Testis (tissue), 3 donors: Measurements from ENCODE around the gene OLA1. TPM values are rescaled to one million over a fixed set of nuclear protein-coding genes. Genes with fewer than 3 reads are reported as not detected.

Experiments used
- DNase-seq: peaks from one replicate; pipeline ENCODE4 v3.0.0-alpha.2; 2019
- H3K27ac ChIP-seq, 2 donors: fragments of 200-600 bp; sonication (generic); one replicate each; pipeline ENCODE4 v1.5.1; 2019
- H3K27me3 ChIP-seq: fragments of 200-600 bp; sonication (generic); one replicate; pipeline ENCODE4 v1.5.1; 2019
- H3K36me3 ChIP-seq: fragments of 200-600 bp; sonication (generic); one replicate; pipeline ENCODE4 v1.5.1; 2017; ENCODE audit warnings: low read depth; ENCODE audit errors: missing control alignments
- H3K4me1 ChIP-seq: fragments of 200-600 bp; sonication (generic); one replicate; pipeline ENCODE4 v1.5.1; 2019
- H3K4me3 ChIP-seq, 2 donors: fragments of 200-600 bp; sonication (generic); one replicate each; pipeline ENCODE4 v1.5.1; 2017 to 2019
- H3K9me3 ChIP-seq: fragments of 200-600 bp; sonication (generic); one replicate; pipeline ENCODE4 v1.5.1; 2017
- CTCF ChIP-seq, 3 experiments: fragments of 450-650 bp in 2 of 3; fragments of 200-600 bp in 1 of 3; sonication (generic) in 1 of 3; IDR thresholded peaks; one replicate each; pipeline ENCODE4 v1.5.1; 2016 to 2019; ENCODE audit warnings: antibody characterized with exemption in 3 of 3, mild to moderate bottlenecking in 2 of 3, moderate library complexity in 1 of 3
- POLR2A ChIP-seq: fragments of 450-650 bp; IDR thresholded peaks from one replicate; pipeline ENCODE4 v1.6.1; 2017; ENCODE audit warnings: antibody characterized with exemption, mild to moderate bottlenecking, moderate library complexity
- WGBS, 2 donors: methylation state at CpG; one replicate each; pipeline ENCODE4 v1.1.5; 2018; 5-methylcytosine and 5-hydroxymethylcytosine counted together
- intact Hi-C: fragments of 100-400 bp; cut with DNase I; formaldehyde crosslinking; loops from one replicate; pipeline ENCODE4 v1.15.1; 2023; ENCODE audit warnings: low total_unique reads
- polyA plus RNA-seq: library from polyadenylated mRNA; stranded (reverse); fragments of 350-450 nt; fragmentation: Illumina TruSeq; extraction: RNeasy Lipid Tissue Mini Kit (QIAGEN cat#74804); gene quantifications from one replicate; pipeline ENCODE4 v1.2.3, GENCODE V29; 2014; ENCODE audit warnings: low read depth, low replicate concordance; ENCODE audit not compliant: insufficient read depth
- total RNA-seq, 2 donors: library from RNA; depleted of rRNA; stranded (reverse); fragments of >200 nt; gene quantifications; one replicate each; pipeline ENCODE4 v1.2.3, GENCODE V29; 2016

The OLA1 gene
- total and polyA plus RNA-seq, 3 donors from 2014 or later, result 58.0 to 118 (median 63.6) TPM

- intact Hi-C loops, result no loop called here
- Histone ChIP-seq H3K4me3 (no peak overlapping the region), H3K9me3 (no peaks in the 10 kb centered on the region), H3K27ac (no peak overlapping the region), H3K4me1 (peaks cover 6% of the 10 kb centered on the region), H3K36me3 (no peaks in the 10 kb centered on the region), H3K27me3 (no peaks in the 10 kb centered on the region)
- TF ChIP-seq POLR2A, result no peak
- no peak for TF ChIP-seq CTCF (IDR thresholded peaks at IDR 0.05)
- DNase-seq, result no peak
- 87 to 90% methylated on average over 8 of the region's 8 CpGs for WGBS, 2 donors
Measured at GRCh38 chr2:174054926-174055325, 193.4 kb downstream of the OLA1 start.

DNA sequence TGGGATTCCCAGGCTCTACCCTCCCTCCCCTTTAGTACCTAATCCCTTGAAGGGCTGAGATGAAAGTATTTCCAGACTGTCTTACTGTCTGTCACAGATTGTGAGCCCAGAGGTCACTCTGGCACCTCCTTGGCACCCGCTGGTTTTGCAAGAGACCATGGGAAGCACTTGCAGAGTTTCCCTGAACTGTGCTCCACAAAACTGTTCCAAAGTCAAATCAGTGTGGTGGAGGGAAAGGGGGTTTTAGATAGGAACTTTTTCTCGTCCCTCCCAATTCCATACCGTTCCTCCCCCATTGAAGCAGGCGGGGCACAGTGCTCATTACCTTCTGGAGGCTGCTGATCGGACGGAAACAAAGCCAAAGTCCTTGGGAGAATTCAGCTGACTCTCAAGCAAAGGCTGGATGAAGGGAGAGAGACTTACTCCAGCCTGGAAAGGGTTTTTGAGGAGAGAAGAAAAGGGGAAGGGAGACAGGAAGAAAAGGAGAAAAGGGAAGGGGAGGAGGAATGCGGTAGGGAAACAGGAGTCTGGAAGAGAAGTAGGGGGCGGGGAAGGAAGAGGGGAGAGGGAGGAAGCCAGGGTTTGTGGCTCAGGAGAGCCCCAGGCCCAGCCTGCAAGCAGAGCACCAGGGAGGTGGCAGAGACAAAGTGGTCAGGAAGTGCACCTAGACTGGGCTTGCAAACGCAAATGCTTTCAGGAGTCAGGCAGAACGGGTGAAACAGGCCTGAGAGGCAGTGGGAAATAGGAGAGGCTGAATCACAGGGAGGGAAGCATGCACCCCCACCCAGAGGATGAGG lies 194.8 kb downstream of the OLA1 start:
- no peak for TF ChIP-seq CTCF (IDR thresholded peaks at IDR 0.05)
- TF ChIP-seq POLR2A, result no peak
- H3K9me3 ChIP-seq, result no peaks in the 10 kb centered on the region
- H3K4me1 ChIP-seq, result peaks cover 9% of the 10 kb centered on the region
- H3K36me3 ChIP-seq, result no peaks in the 10 kb centered on the region
- H3K27me3 ChIP-seq, result no peaks in the 10 kb centered on the region
- no peak overlapping the region for H3K4me3 ChIP-seq
- WGBS, 2 donors, result 46 to 47% methylated on average over 10 of the region's 10 CpGs
- no peak overlapping the region for H3K27ac ChIP-seq
- intact Hi-C loops, result no loop called here
- DNase-seq, result no peak

DNA sequence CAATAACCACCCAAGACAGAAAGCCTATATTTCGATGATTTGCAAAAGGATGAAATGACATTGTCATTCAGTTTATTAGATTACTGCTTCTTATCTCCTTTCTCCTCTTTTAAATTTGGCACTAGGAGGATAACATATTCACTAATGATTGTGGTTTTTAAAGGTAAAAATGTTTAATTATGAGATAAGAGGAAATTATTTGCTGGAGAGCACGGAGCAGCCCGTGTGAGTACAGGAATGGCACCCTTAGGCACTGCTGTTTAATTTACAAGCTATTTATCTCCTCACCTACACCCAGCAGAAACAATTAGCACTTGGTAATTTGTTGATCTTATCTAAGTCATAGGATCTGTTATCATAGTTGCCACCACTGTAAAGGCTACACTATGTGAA lies 195.8 kb downstream of the OLA1 start:
- no peaks in the 10 kb centered on the region for H3K9me3 ChIP-seq
- H3K36me3 ChIP-seq, result no peaks in the 10 kb centered on the region
- H3K4me1 ChIP-seq, result peaks cover 9% of the 10 kb centered on the region
- H3K27me3 ChIP-seq, result no peaks in the 10 kb centered on the region
- no peak for DNase-seq
- TF ChIP-seq CTCF (IDR thresholded peaks at IDR 0.05) (no peak), POLR2A (no peak)
- intact Hi-C loops, result no loop called here
- no peak overlapping the region for H3K27ac ChIP-seq
- 84 to 85% methylated on average over 3 of the region's 3 CpGs for WGBS, 2 donors
- no peak overlapping the region for H3K4me3 ChIP-seq

DNA sequence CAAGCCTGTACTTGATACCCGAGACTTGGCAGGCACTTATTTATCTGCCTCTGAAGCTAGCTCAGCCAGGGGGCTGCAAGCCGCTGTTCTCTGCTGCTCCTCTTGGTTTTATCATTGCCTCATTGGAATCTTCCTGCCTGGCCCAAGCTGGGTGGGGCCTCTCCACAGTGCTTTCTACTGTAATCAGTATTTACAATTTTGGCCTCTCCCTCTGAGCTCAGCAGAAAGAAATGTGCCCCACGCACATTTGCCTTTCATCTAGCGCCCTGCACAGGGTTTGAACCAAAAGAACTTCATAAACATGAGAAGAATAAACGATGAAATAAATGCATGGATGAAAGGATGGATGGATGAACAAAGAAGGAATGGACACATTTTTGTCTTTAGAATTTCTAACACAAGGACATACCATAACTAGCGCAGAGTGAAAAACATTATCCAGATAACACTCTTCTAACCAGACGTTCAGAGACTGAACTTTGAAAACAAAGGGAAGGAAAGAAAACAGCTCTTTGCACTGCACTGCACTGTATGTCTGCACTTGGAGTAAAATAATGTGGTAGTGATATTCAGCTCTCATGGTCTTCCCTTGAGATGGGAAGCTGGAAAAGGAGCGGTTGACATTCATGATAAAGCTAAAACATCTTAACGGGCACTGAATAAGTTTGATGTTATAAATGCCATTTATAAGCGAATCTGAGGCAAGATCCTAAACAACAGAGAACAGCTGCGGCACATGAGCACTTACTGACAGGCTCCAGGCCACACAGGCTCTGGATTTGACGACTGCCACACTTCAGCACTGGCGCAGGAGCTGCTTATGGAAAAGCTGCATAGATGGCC lies 196.4 kb downstream of the OLA1 start:
- no peak for DNase-seq
- Histone ChIP-seq H3K36me3 (no peaks in the 10 kb centered on the region), H3K4me3 (no peak overlapping the region), H3K4me1 (peaks cover 9% of the 10 kb centered on the region), H3K27me3 (no peaks in the 10 kb centered on the region), H3K27ac (no peak overlapping the region), H3K9me3 (no peaks in the 10 kb centered on the region)
- WGBS, 2 donors, result 67 to 70% methylated on average over 13 of the region's 13 CpGs
- TF ChIP-seq CTCF (IDR thresholded peaks at IDR 0.05) (no peak), POLR2A (no peak)
- intact Hi-C loops, result no loop called here
